Measurements from ENCODE around the gene ST3GAL5.
"Not testable (repeated sequence)": the region's sequence is repeated elsewhere in the genome, so short reads cannot be mapped to it uniquely, and the experiment has no call there.

Gene ST3GAL5

GRCh38 chr2:85917887-85918795, 29.4 kb upstream of the ST3GAL5 start:
- DNase-seq (ENCODE audit: low spot score) (no peak), FAIRE-seq (no peak)

- DNase-seq (ENCODE audit: low spot score) (no peak), FAIRE-seq (no peak)
Observed at GRCh38 chr2:85915606-85916303, 27.0 kb upstream of the ST3GAL5 start.

DNA sequence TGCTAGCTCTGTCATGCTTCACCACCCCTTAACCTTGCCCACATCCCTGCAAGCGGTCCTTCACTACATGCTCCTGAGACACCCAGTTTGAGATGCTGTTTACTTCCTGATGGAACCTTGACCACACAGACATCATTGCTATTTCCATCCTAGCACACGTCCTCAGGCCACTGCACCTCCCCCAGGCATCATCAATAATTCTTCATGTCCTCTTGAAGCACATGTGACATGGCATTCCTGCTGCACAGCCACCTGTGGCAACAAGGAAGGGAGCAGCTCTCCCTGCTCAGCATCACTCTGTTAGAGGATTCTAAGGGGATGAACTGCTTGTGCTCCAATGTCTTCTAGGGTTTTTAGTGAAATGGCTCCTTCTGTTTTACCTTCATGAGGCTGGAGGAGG, 26.1 kb upstream of the ST3GAL5 start:
- no peak for DNase-seq (ENCODE audit: low spot score)
- FAIRE-seq, result no peak

GRCh38 chr2:85913884-85914881, 25.4 kb upstream of the ST3GAL5 start:
- FAIRE-seq, result no peak
- DNase-seq (ENCODE audit: low spot score), result no peak

DNA sequence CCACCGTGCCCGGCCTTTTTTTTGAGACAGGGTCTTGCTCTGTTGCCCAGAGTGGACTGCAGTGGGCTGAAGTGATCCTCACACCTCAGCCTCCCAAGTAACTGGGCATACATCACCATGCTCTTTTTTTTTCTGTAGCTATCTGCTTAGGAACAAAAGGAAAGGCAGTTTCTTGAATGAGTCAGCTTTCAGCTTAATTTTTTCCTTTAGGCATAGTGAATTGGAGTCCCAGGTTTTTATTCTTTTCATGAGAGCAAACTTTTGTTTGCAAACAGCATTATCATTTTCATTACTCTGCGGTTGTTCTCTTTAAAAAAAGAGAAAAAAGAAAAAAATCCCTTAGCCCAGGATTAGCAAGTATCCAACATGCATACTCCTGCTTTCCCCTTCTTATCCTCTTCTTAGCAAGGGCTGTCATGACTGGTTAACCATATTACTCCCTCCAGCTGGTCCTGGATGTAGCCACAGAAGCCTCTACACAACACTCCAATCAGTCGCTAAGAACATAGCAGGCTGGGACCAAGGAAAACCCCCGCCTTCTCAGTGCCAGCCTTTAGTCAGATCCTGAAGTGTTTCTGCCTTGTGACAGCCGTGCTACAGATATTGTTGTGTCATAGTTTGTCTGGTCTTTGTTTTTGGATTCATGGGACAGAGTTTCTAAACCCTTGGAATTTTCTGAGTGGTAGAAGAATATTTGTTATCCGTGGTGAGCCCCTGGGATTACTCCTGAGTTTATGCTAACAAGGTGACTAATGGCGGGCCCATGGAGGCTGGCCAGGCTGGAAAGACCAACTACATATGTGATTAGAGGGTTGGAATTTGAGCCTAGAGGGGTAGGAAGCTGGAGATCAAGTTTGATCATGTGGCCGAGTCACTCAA, 23.3 kb upstream of the ST3GAL5 start:
- FAIRE-seq, result no peak
- DNase-seq (ENCODE audit: low spot score), result no peak

- FAIRE-seq, result no peak
- DNase-seq (ENCODE audit: low spot score), result no peak
Observed at GRCh38 chr2:85911097-85911496, 22.3 kb upstream of the ST3GAL5 start.

DNA sequence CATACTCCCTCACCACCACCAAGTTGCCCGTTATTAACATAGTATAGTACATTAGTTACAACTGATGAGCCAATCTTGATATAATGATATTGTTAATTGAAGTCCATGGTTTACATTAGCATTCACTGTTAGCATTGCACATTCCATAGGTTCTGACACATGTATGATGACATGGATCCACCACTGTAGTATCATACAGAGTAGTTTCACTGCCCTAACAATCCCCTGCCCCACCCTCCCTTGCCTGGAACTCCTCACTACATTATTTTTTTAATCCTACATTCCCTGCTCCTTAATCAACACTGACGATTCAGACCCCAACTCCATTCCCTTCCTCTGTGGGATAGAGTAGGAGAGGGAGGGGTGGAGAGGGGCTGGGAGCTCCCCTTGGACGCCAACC, 20.2 kb upstream of the ST3GAL5 start:
- DNase-seq (ENCODE audit: low spot score), result no peak
- FAIRE-seq, result no peak

DNA sequence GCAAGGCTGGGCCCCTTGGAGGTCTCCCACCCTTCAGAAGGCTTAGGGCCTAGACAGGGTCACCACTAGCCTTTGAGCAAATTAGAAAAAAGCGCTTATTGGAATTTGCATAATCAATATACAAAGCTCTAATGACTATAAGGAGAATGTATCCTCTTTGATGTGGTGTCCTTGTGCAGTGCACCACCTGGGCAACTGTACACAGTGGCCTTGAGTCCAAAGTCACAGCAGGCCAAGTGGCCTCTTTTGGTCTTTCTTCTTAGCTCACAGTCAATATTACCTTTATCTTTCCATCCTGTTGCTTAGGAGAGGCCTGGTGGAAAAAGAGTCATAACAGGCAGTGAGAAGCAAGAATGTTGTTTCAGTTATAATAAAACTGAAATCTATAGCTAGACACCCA, 19.7 kb upstream of the ST3GAL5 start:
- DNase-seq (ENCODE audit: low spot score) (no peak), FAIRE-seq (no peak)

DNA sequence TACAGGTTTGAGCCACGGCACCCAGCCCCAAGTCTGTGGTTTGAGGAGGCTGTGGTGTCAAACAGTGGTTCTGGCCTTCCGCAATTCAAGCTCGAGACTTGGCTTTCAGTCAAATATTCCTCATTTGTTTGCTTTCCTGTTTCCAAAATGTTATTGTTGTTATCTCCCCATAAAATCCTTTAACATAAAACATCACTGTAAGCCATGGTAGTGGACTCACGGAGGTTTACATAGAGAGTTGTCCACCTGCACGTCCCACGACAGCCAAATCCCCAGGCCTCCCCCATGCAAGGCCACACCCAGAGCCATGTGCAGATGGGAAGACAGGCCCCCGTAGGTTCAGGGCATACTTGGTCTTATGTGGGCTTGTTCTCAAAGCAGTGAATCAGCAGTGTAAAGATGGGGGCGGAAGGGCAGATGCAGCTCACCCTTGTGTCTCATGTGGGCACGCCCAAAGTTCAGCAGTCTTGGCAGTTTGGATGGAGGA, 18.9 kb upstream of the ST3GAL5 start:
- FAIRE-seq (no peak), DNase-seq (ENCODE audit: low spot score) (no peak)

- DNase-seq (ENCODE audit: low spot score), result no peak
- FAIRE-seq, result no peak
Observed at GRCh38 chr2:85906748-85907147, 18.0 kb upstream of the ST3GAL5 start.

- DNase-seq (ENCODE audit: low spot score) (no peak), FAIRE-seq (no peak)
Observed at GRCh38 chr2:85905891-85906290, 17.1 kb upstream of the ST3GAL5 start.

DNA sequence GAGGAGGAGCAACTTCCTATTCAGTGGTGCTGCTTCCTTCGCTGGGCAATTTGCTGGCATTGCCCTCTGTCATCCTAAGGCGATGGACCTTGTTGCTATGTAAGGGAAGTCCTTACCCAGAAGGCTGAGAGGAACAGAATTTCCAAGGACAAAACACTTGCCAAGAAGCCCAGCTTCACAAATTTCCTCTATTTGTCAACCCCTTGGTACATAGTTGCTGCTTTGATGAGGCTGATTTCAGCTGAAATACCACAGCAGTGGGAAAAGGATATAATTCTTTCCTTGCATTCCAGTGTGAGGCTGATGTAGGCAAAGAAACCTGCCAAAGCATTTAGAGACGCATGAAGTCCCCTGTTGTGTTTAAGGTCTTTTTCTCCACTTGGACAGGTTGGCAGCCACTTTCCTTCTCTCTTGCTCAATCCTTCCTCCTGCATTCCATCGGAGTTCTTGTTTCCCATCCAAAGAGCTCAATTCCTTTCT, 16.4 kb upstream of the ST3GAL5 start:
- FAIRE-seq, result no peak
- no peak for DNase-seq (ENCODE audit: low spot score)

DNA sequence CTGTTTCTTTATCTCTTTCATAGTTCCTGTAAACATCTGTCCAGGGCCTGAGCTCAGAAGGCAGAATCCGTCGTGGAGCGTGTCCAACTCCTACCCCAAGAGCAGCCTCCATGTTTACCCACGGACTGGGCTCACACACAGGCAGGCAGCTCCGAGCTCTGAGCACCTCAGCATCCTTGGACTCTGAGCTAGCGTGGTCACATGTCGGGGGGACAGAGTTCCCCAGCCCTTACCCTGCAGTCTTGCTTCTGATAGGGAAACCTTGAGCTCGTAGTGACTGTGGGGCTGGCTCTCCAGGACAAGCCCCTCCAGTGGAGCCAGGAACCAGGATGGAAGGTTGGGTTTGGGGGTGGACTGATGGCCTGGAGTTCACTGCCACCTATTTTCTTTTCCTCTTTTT, 15.1 kb upstream of the ST3GAL5 start:
- DNase-seq (ENCODE audit: low spot score) (no peak), FAIRE-seq (no peak)

- no peak for DNase-seq (ENCODE audit: low spot score)
- no peak for FAIRE-seq
Observed at GRCh38 chr2:85902496-85902895, 13.7 kb upstream of the ST3GAL5 start.

DNA sequence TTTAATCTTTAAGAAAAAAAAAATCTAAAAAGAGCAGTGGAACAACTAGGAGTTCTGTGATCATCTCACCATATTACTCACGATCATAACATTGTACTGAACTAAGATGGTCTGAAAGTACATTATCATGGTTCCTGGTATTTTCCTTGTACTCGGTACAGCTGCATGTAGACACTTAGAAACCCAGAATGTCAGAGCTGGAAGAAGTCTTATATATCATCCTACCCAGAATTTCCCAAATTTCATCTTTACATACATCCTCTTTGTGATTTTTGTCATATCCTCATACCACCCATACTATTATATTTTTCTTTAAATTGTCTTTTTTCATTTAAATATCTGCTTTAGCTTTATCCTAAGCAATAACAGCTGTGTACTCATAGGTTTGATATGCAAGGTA, 12.4 kb upstream of the ST3GAL5 start:
- FAIRE-seq, result no peak
- DNase-seq (ENCODE audit: low spot score), result no peak

GRCh38 chr2:85900366-85900765, 11.6 kb upstream of the ST3GAL5 start:
- DNase-seq (ENCODE audit: low spot score) (no peak), FAIRE-seq (no peak)

- FAIRE-seq (no peak), DNase-seq (ENCODE audit: low spot score) (no peak)
Observed at GRCh38 chr2:85899849-85900248, 11.1 kb upstream of the ST3GAL5 start.

DNA sequence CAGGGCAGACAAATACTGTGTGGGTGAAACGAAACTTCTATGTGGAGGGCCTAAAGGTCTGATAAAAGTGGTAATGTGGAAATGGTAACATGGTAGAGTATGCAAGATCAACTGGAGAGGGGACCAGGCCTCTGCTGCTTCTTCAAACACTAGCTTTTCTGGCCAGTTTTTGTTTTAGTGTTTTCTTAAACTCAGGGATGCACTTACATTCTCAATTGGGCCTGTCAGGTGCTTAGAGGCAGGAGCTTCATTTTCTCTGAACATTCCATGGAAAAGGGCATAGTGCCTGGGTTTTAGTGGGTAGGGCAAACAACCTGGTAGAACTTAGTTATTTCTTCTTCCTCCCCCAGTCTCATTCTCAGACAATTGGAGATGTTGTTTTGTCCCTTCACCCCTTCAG, 10.5 kb upstream of the ST3GAL5 start:
- FAIRE-seq (no peak), DNase-seq (ENCODE audit: low spot score) (no peak)

DNA sequence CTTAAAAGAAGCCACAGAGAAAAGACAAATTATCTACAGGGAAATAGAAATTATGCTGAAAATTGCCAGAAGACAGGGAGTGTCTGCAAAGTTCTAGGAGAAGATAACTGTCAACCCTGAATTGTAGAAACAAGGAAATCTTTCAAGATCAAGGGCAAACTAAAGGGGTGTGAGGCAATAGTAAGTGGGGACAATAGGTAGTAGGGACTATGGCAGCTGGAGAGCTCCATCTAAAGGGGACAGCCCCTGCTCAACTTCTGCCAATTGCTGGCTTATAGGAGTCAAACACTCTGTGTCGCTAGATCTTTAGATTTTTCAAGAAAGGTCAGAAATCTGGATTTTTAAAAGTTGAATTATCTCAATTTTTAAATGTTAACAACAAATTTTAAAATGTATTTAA, 10.1 kb upstream of the ST3GAL5 start:
- no peak for FAIRE-seq

GRCh38 chr2:85894554-85895278, 5.9 kb upstream of the ST3GAL5 start:
- DNase-seq (ENCODE audit: low spot score); FAIRE-seq: not testable (repeated sequence)

More for the DNA sequence above, 10.1 kb upstream of the ST3GAL5 start:
- no peak for DNase-seq (ENCODE audit: low spot score)

All from urothelium cell line (cell line).